Measurements from ENCODE around the gene DYRK4.

DNA sequence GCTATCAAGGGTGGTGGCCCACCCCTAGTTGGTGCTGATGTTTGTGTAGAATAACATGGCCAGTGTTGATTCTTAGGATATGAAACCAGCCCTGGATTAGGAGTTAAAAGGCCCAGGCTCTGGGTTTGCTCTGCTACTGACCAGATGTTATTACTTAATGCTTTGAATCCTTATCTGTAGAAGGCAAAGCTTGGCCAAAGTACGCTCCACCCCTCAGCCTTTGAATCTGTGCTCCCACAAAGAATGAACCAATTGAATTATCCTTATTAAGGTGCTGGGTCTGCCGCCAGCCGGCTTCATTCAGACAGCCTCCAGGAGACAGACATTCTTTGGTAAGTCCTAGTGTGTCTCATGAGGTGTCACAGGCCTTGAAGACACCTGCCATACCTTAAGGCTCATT, 45.0 kb downstream of the DYRK4 start:
- TF ChIP-seq, protein P1, sequence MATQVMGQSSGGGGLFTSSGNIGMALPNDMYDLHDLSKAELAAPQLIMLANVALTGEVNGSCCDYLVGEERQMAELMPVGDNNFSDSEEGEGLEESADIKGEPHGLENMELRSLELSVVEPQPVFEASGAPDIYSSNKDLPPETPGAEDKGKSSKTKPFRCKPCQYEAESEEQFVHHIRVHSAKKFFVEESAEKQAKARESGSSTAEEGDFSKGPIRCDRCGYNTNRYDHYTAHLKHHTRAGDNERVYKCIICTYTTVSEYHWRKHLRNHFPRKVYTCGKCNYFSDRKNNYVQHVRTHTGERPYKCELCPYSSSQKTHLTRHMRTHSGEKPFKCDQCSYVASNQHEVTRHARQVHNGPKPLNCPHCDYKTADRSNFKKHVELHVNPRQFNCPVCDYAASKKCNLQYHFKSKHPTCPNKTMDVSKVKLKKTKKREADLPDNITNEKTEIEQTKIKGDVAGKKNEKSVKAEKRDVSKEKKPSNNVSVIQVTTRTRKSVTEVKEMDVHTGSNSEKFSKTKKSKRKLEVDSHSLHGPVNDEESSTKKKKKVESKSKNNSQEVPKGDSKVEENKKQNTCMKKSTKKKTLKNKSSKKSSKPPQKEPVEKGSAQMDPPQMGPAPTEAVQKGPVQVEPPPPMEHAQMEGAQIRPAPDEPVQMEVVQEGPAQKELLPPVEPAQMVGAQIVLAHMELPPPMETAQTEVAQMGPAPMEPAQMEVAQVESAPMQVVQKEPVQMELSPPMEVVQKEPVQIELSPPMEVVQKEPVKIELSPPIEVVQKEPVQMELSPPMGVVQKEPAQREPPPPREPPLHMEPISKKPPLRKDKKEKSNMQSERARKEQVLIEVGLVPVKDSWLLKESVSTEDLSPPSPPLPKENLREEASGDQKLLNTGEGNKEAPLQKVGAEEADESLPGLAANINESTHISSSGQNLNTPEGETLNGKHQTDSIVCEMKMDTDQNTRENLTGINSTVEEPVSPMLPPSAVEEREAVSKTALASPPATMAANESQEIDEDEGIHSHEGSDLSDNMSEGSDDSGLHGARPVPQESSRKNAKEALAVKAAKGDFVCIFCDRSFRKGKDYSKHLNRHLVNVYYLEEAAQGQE (IDR thresholded peaks at IDR 0.05; ENCODE audit: insufficient read depth in 1 of 2, low read depth in 2 of 2, low read length in 1 of 2): no peak
- TF ChIP-seq, protein P2, sequence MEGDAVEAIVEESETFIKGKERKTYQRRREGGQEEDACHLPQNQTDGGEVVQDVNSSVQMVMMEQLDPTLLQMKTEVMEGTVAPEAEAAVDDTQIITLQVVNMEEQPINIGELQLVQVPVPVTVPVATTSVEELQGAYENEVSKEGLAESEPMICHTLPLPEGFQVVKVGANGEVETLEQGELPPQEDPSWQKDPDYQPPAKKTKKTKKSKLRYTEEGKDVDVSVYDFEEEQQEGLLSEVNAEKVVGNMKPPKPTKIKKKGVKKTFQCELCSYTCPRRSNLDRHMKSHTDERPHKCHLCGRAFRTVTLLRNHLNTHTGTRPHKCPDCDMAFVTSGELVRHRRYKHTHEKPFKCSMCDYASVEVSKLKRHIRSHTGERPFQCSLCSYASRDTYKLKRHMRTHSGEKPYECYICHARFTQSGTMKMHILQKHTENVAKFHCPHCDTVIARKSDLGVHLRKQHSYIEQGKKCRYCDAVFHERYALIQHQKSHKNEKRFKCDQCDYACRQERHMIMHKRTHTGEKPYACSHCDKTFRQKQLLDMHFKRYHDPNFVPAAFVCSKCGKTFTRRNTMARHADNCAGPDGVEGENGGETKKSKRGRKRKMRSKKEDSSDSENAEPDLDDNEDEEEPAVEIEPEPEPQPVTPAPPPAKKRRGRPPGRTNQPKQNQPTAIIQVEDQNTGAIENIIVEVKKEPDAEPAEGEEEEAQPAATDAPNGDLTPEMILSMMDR (IDR thresholded peaks at IDR 0.05): no peak
- no peak for TF ChIP-seq TCF7L2 (IDR thresholded peaks at IDR 0.05; ENCODE audit: low read depth, low read length)

All from Panc1 (cell line).